ENCODE results near the gene BHLHE40. TPM values are rescaled to one million over a fixed set of nuclear protein-coding genes. Genes with fewer than 3 reads are reported as not detected.

Gene BHLHE40
- total RNA-seq, 1 donor from 2014 or later: 266 TPM

DNA sequence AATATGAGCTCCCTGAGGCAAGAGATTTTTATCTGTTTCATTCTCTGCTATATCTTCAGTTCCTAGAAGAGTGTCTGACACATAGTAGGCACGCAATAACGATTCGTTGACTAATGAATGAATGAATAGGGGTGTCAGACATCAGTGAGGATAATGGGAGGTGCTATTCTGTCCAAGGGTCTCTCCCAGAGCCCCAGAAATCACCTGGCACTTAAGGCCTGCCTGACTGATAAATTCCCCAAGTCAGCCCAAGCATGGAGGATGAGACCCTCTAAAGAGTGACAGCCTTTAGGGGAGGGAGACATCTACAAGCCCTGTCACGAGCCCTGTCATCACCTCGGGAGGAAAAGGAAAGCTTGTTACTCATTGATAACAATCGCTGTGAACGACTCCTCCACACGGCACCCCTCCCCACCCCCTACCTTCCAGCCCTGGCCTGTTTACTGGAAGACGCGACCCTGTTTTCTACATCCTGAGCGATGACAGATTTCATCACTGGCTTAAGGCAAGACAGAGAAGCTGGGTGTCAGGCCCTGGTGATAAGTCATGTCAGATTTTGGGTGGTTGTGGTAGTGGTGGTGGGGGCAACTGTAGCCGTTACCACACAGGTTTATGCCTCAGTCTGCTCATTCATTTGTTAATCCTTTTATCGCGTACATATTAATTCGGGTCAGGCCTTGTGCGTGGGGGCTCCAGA is 23.1 kb downstream of the BHLHE40 start:
- no peak for ATAC-seq

DNA sequence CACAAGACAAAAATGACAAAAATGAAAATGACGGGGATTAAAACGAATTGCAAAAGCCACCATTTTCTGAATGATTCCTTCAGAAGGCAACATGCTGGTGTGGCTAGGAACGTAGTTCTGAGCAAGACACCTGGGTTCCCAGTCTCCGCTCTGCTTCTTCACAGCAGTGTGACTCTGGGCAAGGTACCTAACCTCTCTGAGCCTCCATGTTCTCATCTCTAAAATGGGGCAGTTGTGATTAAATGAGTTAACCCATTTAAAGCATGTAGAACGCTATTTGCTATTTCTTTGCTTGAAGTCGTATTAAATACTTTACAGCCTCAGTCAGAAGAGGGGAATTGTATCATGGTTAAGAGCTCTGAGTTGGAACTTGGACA is 23.6 kb downstream of the BHLHE40 start:
- no peak for ATAC-seq

DNA sequence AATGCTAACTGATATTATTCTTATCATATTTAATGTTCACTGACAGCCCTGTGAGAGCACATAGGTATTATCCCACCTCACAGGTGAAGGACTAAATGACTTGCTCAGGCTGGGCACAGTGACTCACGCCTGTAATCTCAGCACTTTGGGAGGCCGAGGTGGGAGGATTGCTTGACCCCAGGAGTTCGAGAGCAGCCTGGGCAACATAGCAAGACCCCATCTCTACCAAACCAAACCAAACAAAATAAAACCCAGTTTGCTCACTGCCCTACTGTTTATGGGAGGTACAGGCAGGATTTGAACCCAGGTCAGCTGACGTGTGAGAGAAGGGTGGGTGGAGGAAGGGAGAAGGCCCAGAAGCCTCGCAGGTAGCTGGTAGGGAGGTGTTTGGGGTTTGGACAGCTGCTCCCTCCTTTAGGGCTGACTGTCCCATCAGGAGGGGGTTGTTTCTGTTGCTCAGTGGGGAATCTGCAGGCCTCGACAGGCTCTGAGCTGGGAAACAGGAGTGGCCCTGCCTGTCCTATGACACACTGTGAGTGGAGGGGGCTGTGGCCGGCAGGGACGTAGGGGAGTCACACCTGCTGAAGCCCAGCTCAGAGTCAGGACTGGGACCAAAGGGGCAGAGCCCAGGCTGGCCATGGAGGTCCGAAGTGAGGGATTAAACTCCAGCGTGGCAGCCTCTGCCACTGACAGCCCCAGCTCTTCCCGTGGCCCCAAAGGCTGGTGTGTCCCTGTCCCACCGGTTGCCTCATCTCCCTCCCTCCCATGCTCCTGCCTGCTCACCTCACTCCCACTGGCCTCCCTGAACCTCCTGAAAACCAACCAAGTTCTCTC is 25.3 kb downstream of the BHLHE40 start:
- ATAC-seq: peak; percentile 96

DNA sequence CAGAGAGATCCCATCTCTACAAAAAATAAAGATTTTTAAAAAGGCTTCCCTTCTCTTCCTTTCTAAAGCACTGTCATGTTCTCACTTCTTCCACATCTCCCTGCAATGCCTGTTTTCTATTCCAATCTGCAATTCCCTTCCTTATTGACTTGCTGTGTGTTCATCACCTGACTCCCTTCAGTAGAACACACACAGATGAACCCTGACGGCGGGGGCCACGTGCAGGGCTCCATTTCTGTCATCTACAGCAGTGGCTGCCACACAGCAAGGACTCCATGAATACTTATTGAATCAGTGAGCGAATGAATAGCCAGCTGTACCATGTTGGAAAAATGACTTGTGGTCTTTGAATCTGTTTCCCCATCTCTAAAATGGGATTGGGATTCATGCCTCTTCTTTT is 26.1 kb downstream of the BHLHE40 start:
- ATAC-seq: no peak

DNA sequence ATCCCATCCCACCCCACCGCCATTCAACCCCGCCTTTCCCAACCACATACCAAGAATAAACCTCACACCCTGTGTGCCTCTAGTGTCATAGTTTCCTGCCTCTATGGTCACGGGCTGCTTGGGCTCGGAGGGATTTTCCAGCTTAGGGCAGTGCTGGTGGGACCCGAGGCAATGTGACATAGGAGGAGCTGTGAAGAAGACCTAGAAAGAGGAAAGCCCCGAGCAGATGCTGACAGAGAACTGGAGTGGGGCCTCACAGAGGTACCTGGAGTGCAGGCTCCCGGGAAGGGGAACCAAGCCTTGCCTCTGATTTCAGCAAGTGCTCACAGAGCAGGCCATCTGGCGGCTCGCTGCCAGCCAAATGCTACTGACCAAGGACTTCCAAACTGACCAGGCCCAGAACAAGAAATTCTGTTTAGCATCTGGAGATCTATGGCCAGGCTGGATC is 27.5 kb downstream of the BHLHE40 start:
- ATAC-seq: no peak

DNA sequence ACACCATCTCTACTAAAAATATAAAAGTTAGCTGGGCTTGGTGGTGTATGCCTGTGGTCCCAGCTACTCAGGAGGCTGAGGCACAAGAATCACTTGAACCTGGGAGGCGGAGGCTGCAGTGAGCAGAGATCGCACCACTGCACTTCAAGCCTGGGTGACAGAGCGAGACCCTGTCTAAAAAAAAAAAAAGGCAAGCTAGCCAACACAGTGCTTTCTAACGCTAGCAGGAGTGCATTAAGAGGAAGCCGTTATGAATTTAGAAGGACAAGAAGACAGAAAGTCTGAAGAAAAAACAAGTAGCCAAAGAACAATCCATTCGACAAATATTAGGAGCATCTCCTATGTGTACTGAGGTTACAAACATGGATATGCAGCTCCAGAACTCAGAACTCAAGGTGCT is 28.6 kb downstream of the BHLHE40 start:
- no peak for ATAC-seq

DNA sequence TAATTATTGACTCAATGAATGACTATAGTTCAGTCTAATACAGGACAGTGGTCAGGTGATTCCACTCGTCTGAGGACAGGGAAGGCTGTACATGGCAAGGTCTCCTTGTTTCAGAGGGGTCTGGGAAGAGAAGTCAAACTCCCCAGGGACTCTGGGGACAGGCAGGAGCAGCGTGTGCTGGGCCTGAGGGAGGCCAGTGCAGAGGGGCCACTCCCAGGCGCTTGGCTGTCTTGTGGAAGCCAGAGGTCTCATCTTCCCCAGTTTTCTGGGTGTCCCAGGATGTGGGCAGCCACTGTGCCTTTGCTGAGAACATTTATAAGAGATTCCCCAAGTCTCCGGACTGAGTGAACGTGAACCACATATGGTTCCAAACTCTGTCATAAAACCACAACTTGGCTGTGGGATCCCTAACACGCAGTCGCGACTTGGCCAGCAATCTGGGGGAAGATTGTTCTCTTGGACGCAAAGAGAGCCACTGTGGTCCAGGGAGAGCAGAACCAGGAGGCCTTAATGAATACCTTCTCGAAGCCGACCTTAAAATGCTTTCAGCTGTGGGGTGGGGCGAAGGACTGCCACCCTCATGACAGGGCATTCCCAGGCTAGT is 30.4 kb downstream of the BHLHE40 start:
- ATAC-seq: no peak

DNA sequence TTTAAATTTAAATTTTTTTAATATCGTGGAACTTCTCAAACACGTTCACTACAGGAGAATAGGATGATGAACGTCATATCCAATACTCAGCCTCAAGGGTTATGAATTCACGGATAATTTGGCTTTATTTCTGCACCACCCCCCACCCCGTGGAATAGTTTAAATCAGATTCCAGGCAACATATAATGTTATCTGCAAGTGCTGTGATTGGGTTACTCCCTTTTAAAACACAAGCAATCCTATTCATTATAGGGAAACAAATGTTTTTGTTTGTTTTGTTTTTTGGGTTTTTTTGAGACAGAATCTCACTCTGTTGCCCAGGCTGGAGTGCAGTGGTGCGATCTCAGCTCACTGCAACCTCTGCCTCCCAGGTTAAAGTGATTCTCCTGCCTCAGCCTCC is 30.9 kb downstream of the BHLHE40 start:
- no peak for ATAC-seq

DNA sequence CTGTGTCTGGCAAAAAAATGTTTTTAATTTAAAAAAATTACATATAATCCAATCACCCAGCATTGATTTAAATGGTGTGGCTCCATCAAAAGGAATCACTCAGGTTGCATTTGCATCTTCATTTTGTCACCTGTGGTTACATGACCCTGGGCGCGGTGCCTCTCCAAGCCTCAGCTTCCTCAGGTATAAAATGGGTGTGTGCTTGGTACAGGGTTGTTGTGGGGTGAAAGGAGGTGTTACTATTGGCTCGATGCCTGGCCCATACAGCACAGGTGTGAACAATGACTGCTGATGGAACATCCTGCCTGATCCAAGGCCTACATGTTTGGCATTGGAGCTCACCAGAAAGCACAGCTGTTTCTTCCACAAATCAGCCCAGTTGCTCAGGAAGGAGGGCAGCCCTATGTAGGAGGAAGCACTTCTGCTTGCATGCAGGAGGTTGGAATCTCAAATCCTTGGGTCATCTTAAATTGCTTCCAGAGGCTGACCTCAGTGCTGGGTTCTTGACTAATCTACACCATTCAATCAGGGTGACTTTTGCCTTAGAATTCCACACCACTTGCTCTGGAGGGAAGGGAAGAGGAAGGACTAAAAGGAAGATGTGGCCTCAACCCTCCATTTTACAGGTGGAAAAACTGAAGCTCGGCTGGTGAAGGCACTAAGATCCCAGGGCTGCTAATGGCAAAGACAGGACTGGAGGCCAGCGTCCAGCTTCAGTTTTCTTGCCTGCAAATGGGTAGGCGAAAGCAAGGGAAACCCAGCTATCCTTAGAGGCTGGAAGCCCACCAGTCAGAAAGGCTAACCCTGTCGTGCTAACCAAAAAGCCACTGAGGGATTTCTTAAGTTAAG is 31.7 kb downstream of the BHLHE40 start:
- peak; percentile 79 for ATAC-seq

DNA sequence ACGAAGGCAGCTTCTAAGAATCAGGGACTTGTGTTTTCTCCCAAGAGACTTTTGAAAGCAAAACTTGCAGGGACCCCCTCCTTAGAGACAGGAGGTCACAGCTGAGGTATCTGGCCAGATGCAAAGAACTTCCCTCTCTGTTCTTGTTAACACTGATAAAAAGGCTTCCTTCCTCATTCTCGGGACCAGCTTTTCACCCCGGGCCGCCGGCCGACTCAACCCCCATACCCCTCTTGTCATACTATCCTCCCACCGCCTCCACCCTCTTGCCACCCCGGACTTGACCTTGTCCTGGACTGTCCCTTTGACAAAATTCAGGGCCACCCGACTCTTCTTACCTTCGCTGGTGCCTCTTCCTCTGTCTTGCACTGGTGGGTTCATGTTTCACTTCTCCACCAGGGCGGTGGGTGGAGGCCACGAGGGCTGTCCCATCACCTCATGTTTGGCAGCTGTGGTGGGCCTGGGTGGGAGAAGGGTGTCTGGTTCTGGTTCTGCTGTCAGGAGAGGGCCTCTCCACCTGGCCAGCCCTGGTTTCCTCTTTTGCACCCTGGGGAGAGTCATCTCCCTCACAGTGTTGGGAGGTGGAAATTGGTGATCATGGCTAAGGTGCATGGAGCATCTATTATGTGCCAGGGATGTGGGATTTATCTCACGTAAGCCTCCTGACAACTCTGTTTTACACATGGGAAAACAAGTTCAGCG is 32.5 kb downstream of the BHLHE40 start:
- peak; percentile 4 for ATAC-seq

DNA sequence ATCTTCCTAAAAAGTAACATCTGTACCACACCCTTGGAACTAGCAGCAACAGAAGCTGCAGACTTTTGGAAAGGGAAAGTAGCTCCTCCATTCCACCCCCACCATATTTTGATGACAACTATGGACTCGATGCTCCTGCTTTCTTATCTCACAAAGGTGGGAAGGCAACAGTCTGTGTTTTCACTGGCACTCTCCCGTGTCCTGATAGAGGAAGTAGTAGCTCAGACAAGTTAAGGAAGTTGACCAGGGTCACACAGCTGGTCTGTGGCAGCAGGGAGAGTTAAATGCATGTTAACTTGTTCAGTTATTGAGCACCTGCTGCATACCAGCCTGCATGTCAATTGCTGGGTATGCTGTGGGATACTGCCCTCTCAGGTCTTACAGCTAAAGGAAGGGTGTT is 33.1 kb downstream of the BHLHE40 start:
- ATAC-seq: no peak

DNA sequence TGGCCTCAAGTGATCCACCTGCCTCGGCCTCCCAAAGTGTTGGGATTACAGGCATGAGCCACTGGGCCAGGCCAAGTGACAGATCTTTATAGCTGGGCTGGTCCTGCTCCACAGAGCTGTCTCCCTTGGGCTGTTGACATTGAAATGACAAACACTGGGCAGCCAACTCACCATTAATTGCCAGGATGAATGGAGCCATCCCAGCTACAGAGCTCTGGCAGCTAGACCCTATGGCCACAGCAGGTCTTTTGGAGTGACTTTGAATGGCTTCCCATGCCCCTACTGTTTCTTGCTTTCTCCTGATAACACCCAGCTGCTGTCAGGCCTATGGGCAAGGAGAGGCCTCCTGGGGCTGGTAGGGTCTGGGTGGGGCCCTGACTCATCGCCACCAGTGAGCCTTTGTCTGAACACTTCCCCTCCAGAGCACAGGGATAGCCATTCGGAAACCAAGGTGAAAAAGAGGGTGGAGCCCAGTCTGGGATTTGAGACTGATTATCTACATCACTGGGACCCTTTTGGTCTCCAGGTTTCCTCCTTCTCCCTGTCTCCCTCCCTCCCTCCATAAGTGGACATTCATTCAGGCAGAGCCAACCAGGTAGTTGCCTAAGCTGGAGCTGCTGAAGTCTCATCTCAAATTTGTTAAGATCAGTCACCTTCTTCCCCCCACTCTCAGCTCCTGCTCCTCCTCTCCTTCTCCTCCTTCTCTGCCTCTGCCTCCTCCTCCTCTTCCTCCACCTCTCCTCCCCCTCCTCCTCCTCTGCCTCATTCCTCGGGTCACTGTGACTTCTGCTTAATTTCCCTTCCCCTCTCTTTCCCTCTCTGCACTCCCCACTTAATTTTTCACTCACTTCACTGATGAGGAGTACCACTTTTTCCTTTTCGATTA is 34.0 kb downstream of the BHLHE40 start:
- peak; percentile 78 for ATAC-seq

DNA sequence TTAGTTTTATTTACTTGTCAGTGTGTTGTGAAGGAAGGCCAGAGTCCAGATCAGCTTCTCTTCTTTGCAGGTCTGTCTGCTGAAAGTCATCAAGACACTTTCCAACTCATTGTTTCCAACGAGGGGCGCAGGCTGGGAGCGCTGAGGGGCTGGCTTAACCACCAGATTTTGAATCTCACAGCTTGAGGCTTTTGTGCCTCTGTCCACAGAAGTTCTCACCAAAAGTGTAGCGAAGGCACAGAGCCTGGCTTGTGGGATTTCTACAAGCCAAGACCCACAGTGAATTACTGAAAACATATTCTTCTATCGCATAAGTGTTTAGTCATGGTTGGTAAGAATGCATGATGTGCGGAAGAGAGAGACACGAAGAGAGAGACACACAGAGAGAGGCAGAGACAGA is 35.2 kb downstream of the BHLHE40 start:
- no peak for ATAC-seq

DNA sequence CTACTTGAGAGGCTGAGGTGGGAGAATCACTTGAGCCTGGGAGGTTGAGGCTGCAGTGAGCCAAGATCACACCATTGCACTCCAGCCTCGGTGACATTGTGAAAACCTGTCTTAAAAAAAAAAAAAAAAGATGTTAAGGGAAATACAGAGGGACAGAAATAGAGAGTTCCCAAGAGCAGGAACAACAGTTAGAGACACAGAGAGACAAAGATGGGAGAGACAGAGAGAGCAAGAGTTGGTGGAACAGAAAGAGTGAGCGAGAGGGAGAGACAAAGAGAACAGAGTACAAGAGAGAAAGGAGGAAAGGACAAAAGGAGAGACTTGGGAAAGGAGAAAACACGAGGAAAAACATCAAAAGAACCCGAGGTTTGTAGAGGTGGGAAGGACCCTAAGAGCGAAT is 35.8 kb downstream of the BHLHE40 start:
- no peak for ATAC-seq

DNA sequence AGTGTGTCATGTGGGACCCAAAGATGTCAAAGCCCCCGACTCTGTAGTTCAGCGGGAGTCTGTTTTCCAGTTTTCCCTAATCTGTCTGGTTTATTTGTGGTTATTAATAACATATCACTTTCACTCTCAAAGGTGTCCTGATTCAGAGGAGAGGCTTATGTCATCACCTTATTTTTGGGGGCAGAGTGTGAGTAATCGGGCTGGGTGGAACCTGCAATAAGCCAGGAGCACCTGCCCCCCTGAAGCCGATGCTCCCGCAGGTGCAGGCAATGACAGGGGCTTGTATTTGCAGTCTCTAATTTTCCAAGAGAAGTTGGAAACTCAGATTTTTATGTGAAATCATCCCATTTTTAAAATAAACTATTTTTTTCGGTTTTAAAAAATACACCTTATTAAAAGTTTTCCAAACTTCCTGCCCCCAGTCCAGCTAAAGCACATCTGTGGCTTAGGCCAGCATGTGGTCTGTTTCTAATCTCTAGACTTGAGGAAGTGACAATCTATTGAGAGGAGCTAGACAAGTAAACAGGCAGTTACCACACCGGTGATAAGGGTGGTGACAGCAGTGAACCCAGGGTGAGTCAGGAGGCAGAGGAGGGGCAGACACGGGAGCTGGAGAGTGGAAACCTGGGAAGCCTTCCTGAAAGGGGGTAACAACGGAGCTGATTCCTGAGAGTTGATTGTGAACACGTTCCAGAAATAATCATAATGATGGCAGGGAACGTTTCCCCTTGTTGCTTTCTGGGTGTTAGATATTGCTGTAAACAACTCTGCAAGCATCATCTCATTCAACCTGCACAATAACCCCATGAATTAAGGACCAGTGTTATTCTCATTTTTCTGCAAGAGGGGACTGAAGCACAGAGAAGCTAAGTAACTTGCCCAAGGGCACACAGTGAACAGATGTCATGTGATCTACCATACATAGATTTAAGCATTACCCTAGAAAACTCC is 37.2 kb downstream of the BHLHE40 start:
- ATAC-seq: peak; percentile 51

DNA sequence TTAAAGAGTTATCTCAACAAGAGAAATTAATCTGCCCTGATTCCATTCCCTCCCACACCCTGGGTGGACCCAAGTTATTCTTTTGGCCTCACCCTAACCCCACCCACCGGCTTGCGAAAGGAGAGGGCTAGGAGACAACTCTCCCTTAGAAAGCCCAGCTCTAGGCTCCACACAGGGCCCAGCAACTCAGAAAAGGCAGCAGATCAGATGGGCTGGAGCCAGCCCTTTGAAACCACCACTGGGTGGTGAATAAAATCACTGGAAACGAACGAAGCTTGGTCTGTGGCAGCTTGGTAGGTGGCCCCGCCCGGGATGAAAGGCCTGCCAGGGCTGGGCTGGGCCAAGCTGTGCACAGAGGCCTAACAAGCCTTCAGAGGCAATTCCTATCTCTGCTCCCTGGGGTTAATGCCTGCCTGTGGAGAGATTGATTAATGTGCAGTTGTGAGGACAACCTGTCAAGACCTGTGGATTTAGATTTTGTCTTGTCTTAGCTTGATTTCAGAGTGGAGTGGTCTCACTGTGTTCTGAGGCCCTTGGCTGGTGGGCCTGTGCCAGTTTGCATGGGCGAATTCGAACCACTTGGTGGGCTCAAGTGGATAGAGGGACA is 38.8 kb downstream of the BHLHE40 start:
- peak; percentile 77 for ATAC-seq

DNA sequence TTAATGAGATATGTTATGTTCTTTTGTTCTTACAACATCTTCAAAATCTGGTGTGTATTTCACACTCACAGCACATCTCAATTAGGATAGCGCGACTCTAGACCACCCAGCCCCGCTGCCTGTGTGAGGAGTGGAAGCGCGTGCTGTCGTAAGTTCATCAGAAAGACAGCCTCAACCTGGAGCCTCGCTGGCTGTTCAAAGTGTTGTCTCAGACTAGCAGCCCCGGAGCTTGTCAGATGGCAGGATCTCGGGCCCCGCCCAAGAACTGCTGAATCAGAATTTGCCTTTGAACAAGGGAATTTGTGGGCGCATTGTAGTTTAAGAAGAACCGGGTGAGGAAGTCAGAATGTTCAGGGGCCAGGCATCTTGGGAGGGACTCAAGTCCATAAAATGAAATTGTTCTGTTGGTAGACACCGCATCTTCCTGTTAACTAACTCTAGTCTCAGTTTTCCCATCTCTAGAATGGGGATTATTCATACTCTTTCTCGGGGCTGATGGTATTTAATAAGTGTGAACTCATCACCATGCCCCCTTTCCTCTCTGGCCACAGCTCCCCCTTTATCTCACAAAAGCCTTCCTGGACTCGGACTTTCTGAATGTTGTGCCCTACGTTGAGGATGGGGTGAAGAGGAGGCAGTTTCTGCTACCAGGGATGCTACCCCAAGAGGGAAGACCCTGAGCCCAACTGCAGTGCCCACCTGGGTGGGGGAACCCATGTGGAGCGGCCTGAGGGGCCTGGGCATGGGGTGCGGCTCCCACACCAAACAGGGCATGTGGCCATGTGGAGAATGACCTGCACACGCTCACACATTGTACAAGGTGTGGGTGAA is 40.4 kb downstream of the BHLHE40 start:
- peak; percentile 25 for ATAC-seq

DNA sequence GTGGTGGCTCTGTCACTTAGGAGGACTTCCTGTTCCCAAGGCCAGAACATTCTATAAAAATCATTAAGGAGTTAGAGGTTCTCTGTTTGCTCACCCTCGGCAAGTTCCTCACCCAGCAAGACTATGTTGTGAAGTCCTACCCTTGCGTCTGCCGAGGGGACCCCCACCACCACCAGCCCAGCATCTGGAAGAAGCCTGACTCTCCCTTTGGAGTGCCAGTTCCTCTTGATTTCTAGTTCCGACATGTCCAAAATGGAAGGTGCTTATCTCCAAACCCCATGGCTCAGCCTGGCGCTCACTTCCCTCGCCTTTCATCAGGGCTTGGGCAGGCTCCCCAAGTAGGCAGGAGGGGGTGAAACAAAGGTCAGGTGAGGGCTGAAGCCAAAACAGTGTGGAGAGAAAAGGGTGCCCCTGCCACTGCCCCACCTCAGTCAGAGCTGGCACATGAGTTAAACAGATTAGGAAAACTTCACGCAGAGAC is 41.0 kb downstream of the BHLHE40 start:
- ATAC-seq: peak; percentile 9

All from esophagus mucosa (tissue), 1 donor.